Stimulated activated naive CD8-positive, alpha-beta T cell treated with anti-CD3 and anti-CD28 coated beads, Interleukin-15, amount 100 ng/mL, for 72 hours (primary cell): ENCODE data around the gene TENT4A.

ENCODE experiments used
- ATAC-seq: fragments of 150-1000 bp; cut with Tn5 transposase; 2 replicates; pipeline ENCODE4 v1.10.0; 2021; ENCODE audit warnings: mild to moderate bottlenecking, moderate library complexity
- DNase-seq, 2 donors: peaks; one replicate each; pipeline ENCODE4 v3.0.0; 2021 to 2022
- H3K27ac Mint-ChIP-seq, 2 donors: one replicate each; pipeline ENCODE4 v1.8.0; 2022; ENCODE audit warnings: mild to moderate bottlenecking in 2 of 2, mixed read lengths in 2 of 2, moderate library complexity in 2 of 2
- H3K27me3 Mint-ChIP-seq: one replicate; pipeline ENCODE4 v1.8.0; 2022; ENCODE audit warnings: mixed read lengths
- H3K4me1 Mint-ChIP-seq: one replicate; pipeline ENCODE4 v1.8.0; 2022; ENCODE audit warnings: mild to moderate bottlenecking, mixed read lengths
- H3K4me3 Mint-ChIP-seq, 2 donors: one replicate each; pipeline ENCODE4 v1.8.0; 2022; ENCODE audit warnings: mild to moderate bottlenecking in 2 of 2, mixed read lengths in 2 of 2, moderate library complexity in 1 of 2
- H3K9me3 Mint-ChIP-seq, 2 donors: one replicate each; pipeline ENCODE4 v1.8.0; 2022; ENCODE audit warnings: mixed read lengths in 2 of 2

Gene TENT4A

DNA sequence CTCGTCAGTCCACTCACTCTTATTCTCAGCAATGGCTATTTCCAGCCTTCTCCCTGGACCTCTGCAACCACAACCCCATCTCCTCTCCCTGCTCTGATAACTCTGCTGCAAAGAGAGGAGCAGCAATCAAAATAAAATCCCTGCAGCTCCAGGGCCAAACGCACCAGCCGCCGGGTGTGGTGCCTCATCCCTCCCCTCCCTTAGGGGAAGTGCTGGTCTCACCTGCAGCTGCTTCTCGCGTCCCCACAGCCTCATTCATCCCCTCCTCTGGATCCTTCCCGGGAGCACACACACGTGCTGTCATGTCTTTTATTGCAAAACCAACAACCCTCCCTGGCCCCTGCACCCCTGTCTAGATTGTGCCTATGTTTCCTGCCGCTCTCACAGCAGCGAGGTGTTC lies 77.8 kb downstream of the TENT4A start:
- Mint-ChIP-seq H3K9me3 (no peaks in the 10 kb centered on the region), H3K4me1 (peaks cover 15% of the 10 kb centered on the region), H3K27me3 (peaks cover 29% of the 10 kb centered on the region), H3K4me3 (no peak overlapping the region), H3K27ac (no peak overlapping the region)
- DNase-seq, result no peak
- ATAC-seq, result peak; percentile 39

GRCh38 chr5:6792376-6792775 lies 79.1 kb downstream of the TENT4A start:
- DNase-seq (no peak), ATAC-seq (no peak)
- H3K4me3 Mint-ChIP-seq, result no peak overlapping the region
- H3K27ac Mint-ChIP-seq, result no peak overlapping the region
- peaks cover 38% of the 10 kb centered on the region for H3K27me3 Mint-ChIP-seq
- H3K9me3 Mint-ChIP-seq, result no peaks in the 10 kb centered on the region
- H3K4me1 Mint-ChIP-seq, result peaks cover 7% of the 10 kb centered on the region

DNA sequence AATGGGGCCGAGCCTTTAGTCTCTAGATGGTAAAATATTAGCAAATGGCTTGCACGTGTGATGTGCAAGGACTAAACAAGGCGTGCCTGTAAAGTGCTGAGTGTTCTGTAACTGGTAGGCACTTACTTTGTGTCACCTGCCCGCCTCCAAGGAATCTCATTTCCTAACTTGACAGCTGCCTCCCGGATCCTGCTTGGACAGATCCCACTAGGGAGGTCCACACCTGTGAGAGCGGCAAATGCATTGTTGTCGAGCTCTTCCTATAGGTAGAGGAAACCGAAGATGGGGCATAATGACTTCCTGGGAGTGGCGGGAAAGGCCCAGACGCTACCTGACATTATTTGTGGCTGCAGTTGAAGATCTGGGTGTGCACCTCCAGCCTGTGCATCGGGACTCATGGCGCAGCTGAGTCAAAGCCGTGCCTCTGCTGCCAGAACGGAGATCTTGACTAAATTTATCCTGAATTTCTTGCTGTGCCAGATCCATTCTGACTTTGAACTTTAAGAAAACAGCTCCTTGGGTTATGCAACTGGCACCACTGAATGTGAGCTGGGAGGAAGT lies 79.8 kb downstream of the TENT4A start:
- DNase-seq, result no peak
- H3K9me3 Mint-ChIP-seq, result no peaks in the 10 kb centered on the region
- ATAC-seq, result no peak
- H3K27me3 Mint-ChIP-seq, result peaks cover 43% of the 10 kb centered on the region
- H3K27ac Mint-ChIP-seq, result peak overlapping the region in 1 of 2 donors; percentile 74
- peak overlapping the region; percentile 48 to 50 for H3K4me3 Mint-ChIP-seq
- H3K4me1 Mint-ChIP-seq, result peaks cover 7% of the 10 kb centered on the region

DNA sequence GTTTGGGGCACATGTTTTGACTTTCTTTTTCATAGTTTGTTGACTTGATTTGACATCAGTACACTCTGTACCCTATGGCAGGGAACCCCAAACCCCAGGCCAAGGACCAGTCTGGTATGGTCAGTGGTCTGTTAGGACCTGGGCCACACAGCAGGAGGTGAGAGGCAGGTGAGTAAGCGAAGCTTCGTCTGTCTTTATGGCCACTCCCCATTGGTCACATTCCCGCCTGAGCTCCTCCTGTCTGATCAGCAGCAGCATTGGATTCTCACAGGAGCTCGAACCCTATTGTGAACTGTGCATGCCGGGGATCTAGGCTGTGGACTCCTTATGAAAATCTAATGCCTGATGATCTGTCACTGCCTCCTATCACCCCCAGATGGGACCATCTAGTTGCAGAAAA lies 88.0 kb downstream of the TENT4A start:
- H3K4me3 Mint-ChIP-seq, result no peak overlapping the region
- DNase-seq (no peak), ATAC-seq (no peak)
- peaks cover under 1 to 1% of the 10 kb centered on the region in 2 donors for H3K9me3 Mint-ChIP-seq
- H3K27ac Mint-ChIP-seq, result no peak overlapping the region
- H3K4me1 Mint-ChIP-seq, result no peaks in the 10 kb centered on the region
- peaks cover 14% of the 10 kb centered on the region for H3K27me3 Mint-ChIP-seq

GRCh38 chr5:6803981-6804550 lies 90.8 kb downstream of the TENT4A start:
- H3K4me1 Mint-ChIP-seq, result no peaks in the 10 kb centered on the region
- no peak overlapping the region for H3K4me3 Mint-ChIP-seq
- ATAC-seq (no peak), DNase-seq (no peak)
- H3K27me3 Mint-ChIP-seq, result no peaks in the 10 kb centered on the region
- peaks cover 5 to 17% of the 10 kb centered on the region in 2 donors for H3K9me3 Mint-ChIP-seq
- H3K27ac Mint-ChIP-seq, result no peak overlapping the region

DNA sequence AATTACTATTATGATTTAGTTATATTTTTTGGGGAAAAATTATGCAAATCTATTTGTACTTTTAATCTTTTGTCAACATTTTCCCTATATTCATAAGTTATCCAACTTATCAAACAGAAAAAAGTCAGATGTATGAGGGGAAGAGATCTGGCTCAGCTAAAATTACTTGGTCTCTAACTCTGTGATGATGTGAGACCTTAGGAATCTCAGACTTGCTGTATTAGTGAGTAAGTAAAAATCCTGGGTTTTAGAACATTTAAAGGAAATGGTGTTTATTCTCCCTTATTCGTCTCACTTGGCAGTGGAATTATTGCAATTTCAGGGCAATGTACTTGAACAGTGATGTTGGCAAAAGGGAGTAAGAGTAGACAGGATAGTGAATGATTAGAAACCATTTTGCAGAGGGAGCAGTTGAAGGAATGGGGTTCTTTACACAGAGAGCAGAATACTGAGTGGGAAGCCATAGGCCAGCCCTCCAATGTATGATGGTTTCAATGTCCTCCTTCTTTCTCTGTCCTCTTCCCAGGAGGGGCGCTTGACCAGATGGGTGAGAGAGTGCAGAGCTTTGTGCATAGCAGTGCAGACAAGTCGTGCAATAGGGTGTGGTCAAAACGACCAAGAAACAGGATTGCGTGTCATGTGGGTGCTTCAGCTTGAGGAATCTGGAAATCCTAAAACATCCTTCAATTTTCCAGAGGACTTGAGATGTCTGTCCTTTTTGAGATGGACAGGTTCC lies 91.7 kb downstream of the TENT4A start:
- Mint-ChIP-seq H3K4me1 (no peaks in the 10 kb centered on the region), H3K9me3 (peaks cover 5 to 17% of the 10 kb centered on the region in 2 donors), H3K27me3 (no peaks in the 10 kb centered on the region), H3K27ac (no peak overlapping the region), H3K4me3 (no peak overlapping the region)
- DNase-seq (no peak), ATAC-seq (no peak)

DNA sequence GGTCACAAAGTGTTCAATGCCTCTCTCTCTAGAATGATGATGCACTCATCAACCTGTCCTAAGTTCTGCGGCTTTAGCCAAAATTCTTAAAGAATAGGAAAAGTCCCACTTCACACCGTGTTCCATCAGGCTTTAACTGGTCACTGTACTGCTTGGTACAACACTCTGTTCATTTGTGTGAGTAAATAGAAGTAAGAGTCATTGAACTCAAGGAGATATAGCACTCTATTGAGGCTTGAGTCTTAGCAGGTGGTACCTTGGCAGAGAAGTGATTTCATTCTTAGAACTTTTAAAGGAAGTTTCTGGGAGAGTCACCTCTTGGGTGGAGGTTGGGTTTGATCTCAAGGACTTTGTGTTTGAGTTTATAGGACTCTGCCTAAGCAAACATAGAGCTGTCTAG lies 92.6 kb downstream of the TENT4A start:
- DNase-seq, result no peak
- Mint-ChIP-seq H3K4me3 (no peak overlapping the region), H3K4me1 (no peaks in the 10 kb centered on the region), H3K27ac (no peak overlapping the region), H3K9me3 (peaks cover 5 to 17% of the 10 kb centered on the region in 2 donors), H3K27me3 (no peaks in the 10 kb centered on the region)
- no peak for ATAC-seq
